Measurements from ENCODE around the gene AAK1. TPM values are rescaled to one million over a fixed set of nuclear protein-coding genes. Genes with fewer than 3 reads are reported as not detected.
A peak's percentile ranks its signal among the peaks of the same experiment; 100 is the strongest.

AAK1 gene
- total and polyA plus RNA-seq, 2 of the 13 experiments (the other 11 are each of a cell fraction or from before 2014, with no cell fraction given): 9.8 to 10.3 TPM

DNA sequence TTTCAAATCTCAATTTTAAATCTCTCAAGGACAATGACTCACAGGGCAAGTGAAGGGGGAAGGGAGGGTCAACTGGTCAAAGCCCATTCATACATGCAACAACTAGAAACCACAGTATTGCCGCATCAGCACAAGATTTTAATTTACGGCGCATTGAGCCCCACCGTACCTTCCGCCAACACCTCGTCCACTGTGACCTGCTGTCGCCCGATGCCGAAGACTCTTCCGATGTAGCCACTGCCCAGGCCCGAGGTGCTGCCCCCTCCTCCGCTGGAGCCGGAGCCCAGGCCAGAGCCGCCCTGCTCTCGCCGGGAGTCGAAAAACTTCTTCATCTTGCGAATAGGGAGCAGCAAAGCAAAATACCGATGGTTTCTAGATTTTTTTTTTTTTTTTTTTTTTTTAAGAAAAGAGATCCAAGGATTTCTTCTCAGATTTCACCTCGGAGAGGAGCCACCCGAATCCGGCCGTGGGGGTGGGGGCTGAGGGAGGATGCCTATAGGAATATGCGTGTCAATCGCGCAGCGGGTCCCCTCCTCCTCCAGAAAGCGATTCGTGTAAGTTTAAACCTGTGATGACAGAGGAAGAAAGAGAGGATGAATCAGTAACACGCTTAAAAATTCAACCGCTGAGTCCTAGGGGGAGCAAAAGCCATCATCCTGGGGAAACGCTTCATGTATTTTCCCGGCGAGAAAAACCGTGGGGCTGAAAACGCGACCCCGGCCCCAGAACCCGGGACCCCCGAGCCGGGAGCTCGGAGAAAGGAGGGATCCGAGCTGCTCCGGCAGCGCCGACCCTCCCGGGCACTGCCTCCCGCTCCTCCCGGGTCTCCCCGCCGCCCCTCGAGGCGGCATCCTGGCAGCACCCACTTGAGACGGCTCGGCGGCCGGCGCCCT lies 584 bp downstream of the AAK1 start (continued):
- no peak for TF ChIP-seq ZNF138 (CRISPR knock-in tag; IDR thresholded peaks at IDR 0.05; ENCODE audit: low read depth)
- TF ChIP-seq MED8 (CRISPR knock-in tag; IDR thresholded peaks at IDR 0.05; ENCODE audit: insufficient replicate concordance): peak; percentile 11
- no peak for TF ChIP-seq ZNF556 (CRISPR knock-in tag; IDR thresholded peaks at IDR 0.05; ENCODE audit: borderline replicate concordance)
- no peak for TF ChIP-seq CC2D1A (CRISPR knock-in tag; IDR thresholded peaks at IDR 0.05)
- TF ChIP-seq, protein P1, sequence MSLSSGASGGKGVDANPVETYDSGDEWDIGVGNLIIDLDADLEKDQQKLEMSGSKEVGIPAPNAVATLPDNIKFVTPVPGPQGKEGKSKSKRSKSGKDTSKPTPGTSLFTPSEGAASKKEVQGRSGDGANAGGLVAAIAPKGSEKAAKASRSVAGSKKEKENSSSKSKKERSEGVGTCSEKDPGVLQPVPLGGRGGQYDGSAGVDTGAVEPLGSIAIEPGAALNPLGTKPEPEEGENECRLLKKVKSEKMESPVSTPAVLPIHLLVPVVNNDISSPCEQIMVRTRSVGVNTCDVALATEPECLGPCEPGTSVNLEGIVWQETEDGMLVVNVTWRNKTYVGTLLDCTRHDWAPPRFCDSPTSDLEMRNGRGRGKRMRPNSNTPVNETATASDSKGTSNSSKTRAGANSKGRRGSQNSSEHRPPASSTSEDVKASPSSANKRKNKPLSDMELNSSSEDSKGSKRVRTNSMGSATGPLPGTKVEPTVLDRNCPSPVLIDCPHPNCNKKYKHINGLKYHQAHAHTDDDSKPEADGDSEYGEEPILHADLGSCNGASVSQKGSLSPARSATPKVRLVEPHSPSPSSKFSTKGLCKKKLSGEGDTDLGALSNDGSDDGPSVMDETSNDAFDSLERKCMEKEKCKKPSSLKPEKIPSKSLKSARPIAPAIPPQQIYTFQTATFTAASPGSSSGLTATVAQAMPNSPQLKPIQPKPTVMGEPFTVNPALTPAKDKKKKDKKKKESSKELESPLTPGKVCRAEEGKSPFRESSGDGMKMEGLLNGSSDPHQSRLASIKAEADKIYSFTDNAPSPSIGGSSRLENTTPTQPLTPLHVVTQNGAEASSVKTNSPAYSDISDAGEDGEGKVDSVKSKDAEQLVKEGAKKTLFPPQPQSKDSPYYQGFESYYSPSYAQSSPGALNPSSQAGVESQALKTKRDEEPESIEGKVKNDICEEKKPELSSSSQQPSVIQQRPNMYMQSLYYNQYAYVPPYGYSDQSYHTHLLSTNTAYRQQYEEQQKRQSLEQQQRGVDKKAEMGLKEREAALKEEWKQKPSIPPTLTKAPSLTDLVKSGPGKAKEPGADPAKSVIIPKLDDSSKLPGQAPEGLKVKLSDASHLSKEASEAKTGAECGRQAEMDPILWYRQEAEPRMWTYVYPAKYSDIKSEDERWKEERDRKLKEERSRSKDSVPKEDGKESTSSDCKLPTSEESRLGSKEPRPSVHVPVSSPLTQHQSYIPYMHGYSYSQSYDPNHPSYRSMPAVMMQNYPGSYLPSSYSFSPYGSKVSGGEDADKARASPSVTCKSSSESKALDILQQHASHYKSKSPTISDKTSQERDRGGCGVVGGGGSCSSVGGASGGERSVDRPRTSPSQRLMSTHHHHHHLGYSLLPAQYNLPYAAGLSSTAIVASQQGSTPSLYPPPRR (CRISPR knock-in tag; IDR thresholded peaks at IDR 0.05; ENCODE audit: borderline replicate concordance): peak; percentile 44; the same call in 1 of the 2 replicates
- TF ChIP-seq SALL1 (CRISPR knock-in tag; IDR thresholded peaks at IDR 0.05): peak; percentile 72
- no peak for TF ChIP-seq SRF (IDR thresholded peaks at IDR 0.05; ENCODE audit: low read depth, low read length)
- TF ChIP-seq XRCC5 (optimal IDR thresholded peaks at IDR 0.05; ENCODE audit: low read length): peak; percentile 28
- 0 out of 2 replicates have a peak, but pooled peaks have one; percentile 65 for TF ChIP-seq MYNN (CRISPR knock-in tag; IDR thresholded peaks at IDR 0.05; ENCODE audit: low read depth)
- TF ChIP-seq FOSL2 (CRISPR knock-in tag; IDR thresholded peaks at IDR 0.05): peak; percentile 96
- TF ChIP-seq ZSCAN29 (CRISPR knock-in tag; conservative IDR thresholded peaks at IDR 0.05): no peak
- TF ChIP-seq NR2F2 (IDR thresholded peaks at IDR 0.05; ENCODE audit: borderline replicate concordance, low read depth): no peak
- TF ChIP-seq NR2F1 (CRISPR knock-in tag; IDR thresholded peaks at IDR 0.05): peak; percentile 62 to 67; a peak in 2 of 4 replicates
- TF ChIP-seq CBX5 (CRISPR knock-in tag; IDR thresholded peaks at IDR 0.05; ENCODE audit: borderline replicate concordance): peak; percentile 69; the same call in 1 of the 2 replicates
- TF ChIP-seq CEBPG (CRISPR knock-in tag; IDR thresholded peaks at IDR 0.05): peak; percentile 60; the same call in 1 of the 2 replicates
- no peak for TF ChIP-seq SIX1 (CRISPR knock-in tag; IDR thresholded peaks at IDR 0.05; ENCODE audit: borderline replicate concordance)
- no peak for TF ChIP-seq TMF1 (CRISPR knock-in tag; IDR thresholded peaks at IDR 0.05; ENCODE audit: low read depth)
- TF ChIP-seq SP5 (CRISPR knock-in tag; IDR thresholded peaks at IDR 0.05; ENCODE audit: borderline replicate concordance, low read depth): 0 out of 2 replicates have a peak, but pooled peaks have one; percentile 4
- no peak for TF ChIP-seq MZF1 (CRISPR knock-in tag; IDR thresholded peaks at IDR 0.05; ENCODE audit: borderline replicate concordance)
- TF ChIP-seq SALL2 (CRISPR knock-in tag; IDR thresholded peaks at IDR 0.05): peak; percentile 58; the same call in 1 of the 2 replicates
- TF ChIP-seq, protein P2, sequence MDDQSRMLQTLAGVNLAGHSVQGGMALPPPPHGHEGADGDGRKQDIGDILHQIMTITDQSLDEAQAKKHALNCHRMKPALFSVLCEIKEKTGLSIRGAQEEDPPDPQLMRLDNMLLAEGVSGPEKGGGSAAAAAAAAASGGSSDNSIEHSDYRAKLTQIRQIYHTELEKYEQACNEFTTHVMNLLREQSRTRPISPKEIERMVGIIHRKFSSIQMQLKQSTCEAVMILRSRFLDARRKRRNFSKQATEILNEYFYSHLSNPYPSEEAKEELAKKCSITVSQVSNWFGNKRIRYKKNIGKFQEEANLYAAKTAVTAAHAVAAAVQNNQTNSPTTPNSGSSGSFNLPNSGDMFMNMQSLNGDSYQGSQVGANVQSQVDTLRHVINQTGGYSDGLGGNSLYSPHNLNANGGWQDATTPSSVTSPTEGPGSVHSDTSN (CRISPR knock-in tag; IDR thresholded peaks at IDR 0.05; ENCODE audit: borderline replicate concordance): no peak
